GM18868 (cell line): ENCODE data around the gene RMP24.

Source experiments
- ATAC-seq: cut with Tn5 transposase; IDR thresholded peaks from one replicate; pipeline ENCODE4 v1.9.1; 2021; ENCODE audit warnings: mild to moderate bottlenecking, moderate library complexity; ENCODE audit not compliant: unreplicated experiment

The RMP24 gene

DNA sequence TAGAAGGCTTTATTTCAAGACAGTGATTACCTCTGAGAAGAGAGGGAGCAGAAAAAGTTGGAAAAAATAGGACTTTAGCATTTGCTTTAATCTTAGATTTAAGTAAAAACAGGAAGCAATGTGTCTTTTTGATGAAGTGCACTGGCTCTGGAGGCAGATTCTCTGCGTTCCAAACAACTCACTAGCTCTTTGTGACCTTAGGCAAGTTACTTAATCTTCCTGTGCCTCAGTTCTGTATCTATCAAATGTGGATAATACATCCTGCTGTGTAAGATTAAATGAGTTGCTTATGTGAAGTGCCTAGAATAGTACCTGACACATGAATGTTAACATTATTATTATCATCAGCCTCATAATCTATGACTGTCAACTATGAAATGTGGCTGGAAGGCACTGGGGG, 52.5 kb downstream of the RMP24 start:
- no peak for ATAC-seq

DNA sequence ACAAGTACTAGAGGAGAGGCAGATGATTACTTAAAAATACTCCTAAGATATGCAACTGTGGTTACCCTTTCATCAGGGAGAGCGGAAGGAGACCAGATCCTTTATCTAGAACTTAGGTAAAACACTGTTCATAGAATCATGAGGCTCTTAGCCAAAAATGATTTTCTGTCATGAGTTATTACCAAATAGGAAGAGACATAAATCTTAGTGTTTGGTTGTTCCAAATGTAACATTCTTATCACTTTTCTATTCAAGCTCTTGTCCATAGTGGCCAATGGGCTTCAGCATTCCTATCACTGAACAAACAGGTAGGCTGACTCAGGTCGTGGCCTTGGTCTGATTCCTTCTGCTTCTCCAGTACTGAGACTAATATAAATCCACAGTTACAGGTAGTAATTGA, 56.4 kb downstream of the RMP24 start:
- ATAC-seq, result no peak
